ENCODE data around the gene UBA7.

The UBA7 gene

DNA sequence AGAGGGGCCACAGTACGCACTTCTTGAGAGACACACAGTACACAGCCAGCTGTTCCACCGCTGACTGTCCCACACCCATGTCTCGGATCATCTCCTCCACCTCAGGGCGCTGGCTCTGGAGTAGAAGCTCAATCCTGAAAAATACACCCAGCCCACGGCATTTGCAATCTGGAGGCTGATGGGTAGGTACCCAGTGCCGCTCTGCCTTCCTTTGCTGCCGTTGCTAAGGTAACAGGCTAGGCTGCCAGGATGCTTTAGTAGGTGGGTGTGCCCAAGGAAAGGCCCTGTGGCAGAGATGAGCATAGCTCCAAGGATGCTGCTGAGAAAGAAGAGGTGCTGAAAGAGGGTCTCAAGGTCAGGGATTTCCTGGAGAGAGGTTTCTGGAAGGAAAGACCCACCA lies 28.1 kb upstream of the UBA7 start:
- no peak overlapping the region for H3K9ac ChIP-seq (ENCODE audit: low read length)

DNA sequence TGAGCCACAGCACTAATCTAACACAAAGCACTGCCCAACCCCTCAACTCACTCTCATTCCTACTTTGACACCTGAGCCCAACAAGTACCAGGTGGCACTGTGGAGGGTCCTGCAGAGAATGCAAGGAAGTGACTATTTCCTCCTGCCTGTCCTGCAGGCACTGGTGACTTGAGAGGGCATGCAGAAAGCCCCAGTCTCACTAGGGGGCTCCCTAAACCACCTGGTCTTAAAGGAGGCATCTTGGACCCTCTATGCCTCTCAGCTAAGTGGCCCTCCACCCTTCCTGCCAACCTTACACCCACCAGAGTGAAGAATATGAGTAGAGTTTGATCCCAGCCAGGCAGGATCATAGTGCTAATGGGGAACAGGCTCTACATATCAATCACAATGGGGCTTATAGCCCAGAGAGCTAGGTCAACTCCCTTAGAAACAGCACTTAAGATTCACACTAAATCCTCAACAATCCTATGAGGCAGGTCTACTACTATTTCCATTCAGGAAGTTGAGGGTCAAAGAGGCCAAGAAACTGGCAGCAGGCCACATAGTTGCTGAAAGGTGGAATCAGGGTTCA lies 27.5 kb upstream of the UBA7 start:
- Histone ChIP-seq H3K27me3 (ENCODE audit: low read depth, low read length) (no peaks in the 10 kb centered on the region), H4K20me1 (ENCODE audit: insufficient read depth, low read length) (no peaks in the 10 kb centered on the region), H3K9ac (ENCODE audit: low read length) (no peak overlapping the region), H3K4me1 (ENCODE audit: low read length) (no peaks in the 10 kb centered on the region), H3K4me2 (ENCODE audit: low read length) (no peak overlapping the region), H3K36me3 (replicated peaks; ENCODE audit: low read depth, low read length) (peaks cover 55% of the 10 kb centered on the region), H3K9me3 (ENCODE audit: insufficient read depth, low read length) (no peaks in the 10 kb centered on the region), H3K79me2 (ENCODE audit: low read length) (no peaks in the 10 kb centered on the region), H3K4me3 (ENCODE audit: low read length) (no peak overlapping the region), H3K27ac (ENCODE audit: low read length) (no peak overlapping the region), H2AFZ (ENCODE audit: low read depth, low read length) (no peak overlapping the region)
- TF ChIP-seq EZH2phosphoT487 (IDR thresholded peaks at IDR 0.05; ENCODE audit: low read depth), result no peak
- TF ChIP-seq, protein P1, sequence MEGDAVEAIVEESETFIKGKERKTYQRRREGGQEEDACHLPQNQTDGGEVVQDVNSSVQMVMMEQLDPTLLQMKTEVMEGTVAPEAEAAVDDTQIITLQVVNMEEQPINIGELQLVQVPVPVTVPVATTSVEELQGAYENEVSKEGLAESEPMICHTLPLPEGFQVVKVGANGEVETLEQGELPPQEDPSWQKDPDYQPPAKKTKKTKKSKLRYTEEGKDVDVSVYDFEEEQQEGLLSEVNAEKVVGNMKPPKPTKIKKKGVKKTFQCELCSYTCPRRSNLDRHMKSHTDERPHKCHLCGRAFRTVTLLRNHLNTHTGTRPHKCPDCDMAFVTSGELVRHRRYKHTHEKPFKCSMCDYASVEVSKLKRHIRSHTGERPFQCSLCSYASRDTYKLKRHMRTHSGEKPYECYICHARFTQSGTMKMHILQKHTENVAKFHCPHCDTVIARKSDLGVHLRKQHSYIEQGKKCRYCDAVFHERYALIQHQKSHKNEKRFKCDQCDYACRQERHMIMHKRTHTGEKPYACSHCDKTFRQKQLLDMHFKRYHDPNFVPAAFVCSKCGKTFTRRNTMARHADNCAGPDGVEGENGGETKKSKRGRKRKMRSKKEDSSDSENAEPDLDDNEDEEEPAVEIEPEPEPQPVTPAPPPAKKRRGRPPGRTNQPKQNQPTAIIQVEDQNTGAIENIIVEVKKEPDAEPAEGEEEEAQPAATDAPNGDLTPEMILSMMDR (IDR thresholded peaks at IDR 0.05; ENCODE audit: low read depth, low read length), result peak; percentile 65

More for the DNA sequence above, 28.1 kb upstream of the UBA7 start:
- Histone ChIP-seq H3K27ac (ENCODE audit: low read length) (no peak overlapping the region), H3K9me3 (ENCODE audit: insufficient read depth, low read length) (no peaks in the 10 kb centered on the region), H3K4me3 (ENCODE audit: low read length) (no peak overlapping the region), H3K27me3 (ENCODE audit: low read depth, low read length) (no peaks in the 10 kb centered on the region), H3K36me3 (replicated peaks; ENCODE audit: low read depth, low read length) (peaks cover 53% of the 10 kb centered on the region), H3K4me2 (ENCODE audit: low read length) (no peak overlapping the region), H3K79me2 (ENCODE audit: low read length) (no peaks in the 10 kb centered on the region), H4K20me1 (ENCODE audit: insufficient read depth, low read length) (no peaks in the 10 kb centered on the region), H2AFZ (ENCODE audit: low read depth, low read length) (no peak overlapping the region), H3K4me1 (ENCODE audit: low read length) (no peaks in the 10 kb centered on the region)
- no peak for TF ChIP-seq EZH2phosphoT487 (IDR thresholded peaks at IDR 0.05; ENCODE audit: low read depth)
- TF ChIP-seq, protein P1 (IDR thresholded peaks at IDR 0.05; ENCODE audit: low read depth, low read length), result no peak

DNA sequence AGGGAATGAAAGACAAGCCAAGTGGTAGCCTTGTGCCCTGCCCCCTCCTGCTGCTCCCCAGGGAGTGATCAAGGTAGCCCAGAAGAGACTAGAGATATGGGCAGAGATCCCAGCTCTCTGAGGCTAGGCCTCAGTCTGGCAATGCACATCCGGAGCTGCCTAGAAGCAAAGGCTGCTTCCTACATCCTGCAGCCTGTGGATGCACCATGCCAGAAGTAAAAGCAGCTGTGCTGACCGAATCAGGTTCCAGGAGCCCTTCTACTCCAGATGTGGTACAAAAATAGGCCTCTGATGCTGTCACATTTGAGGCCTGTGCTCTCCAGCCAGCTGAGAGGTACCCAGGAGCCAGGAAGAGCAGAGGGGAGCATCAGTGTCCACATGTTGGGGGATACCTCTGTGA lies 26.6 kb upstream of the UBA7 start:
- no peak overlapping the region for H3K4me3 ChIP-seq (ENCODE audit: low read length)
- no peak overlapping the region for H3K27ac ChIP-seq (ENCODE audit: low read length)
- H3K27me3 ChIP-seq (ENCODE audit: low read depth, low read length), result no peaks in the 10 kb centered on the region
- H3K9ac ChIP-seq (ENCODE audit: low read length), result no peak overlapping the region
- H4K20me1 ChIP-seq (ENCODE audit: insufficient read depth, low read length), result no peaks in the 10 kb centered on the region
- H3K9me3 ChIP-seq (ENCODE audit: insufficient read depth, low read length), result no peaks in the 10 kb centered on the region
- H3K79me2 ChIP-seq (ENCODE audit: low read length), result no peaks in the 10 kb centered on the region
- TF ChIP-seq, protein P1 (IDR thresholded peaks at IDR 0.05; ENCODE audit: low read depth, low read length), result no peak
- TF ChIP-seq EZH2phosphoT487 (IDR thresholded peaks at IDR 0.05; ENCODE audit: low read depth), result no peak
- H3K36me3 ChIP-seq (replicated peaks; ENCODE audit: low read depth, low read length), result peaks cover 49% of the 10 kb centered on the region
- H2AFZ ChIP-seq (ENCODE audit: low read depth, low read length), result no peak overlapping the region
- H3K4me1 ChIP-seq (ENCODE audit: low read length), result no peaks in the 10 kb centered on the region
- H3K4me2 ChIP-seq (ENCODE audit: low read length), result no peak overlapping the region

DNA sequence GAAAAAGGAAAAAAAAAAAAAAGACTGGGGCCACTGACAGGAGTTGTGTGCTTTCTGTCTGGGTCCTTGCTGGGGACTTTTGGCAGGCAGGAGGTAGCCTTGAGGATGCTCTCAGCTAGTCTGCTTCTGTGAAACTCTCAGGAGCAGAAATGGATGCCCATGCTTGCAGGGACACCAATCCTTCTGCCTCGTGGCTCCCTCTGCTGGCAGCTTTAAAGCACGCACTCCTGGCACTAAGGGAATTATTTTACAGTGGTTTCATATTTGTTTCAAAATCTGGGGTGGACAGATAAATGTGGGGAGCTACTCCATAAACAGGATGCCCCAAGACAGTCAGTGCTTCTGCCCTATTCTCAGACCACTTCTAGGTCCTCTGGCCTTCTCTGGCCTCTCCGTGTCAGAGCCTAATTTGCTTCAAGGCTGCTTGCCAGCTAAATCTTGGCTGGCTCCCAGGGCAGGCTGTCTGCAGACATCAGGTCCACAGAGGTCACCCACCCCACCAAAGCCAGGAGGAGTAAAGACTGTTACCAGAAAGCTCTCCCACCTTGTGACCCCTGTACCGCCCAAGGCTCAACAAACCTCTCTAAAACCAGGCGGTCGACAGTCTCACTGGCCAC lies 25.5 kb upstream of the UBA7 start:
- Histone ChIP-seq H3K4me3 (ENCODE audit: low read length) (no peak overlapping the region), H2AFZ (ENCODE audit: low read depth, low read length) (no peak overlapping the region), H3K4me1 (ENCODE audit: low read length) (no peaks in the 10 kb centered on the region), H3K27ac (ENCODE audit: low read length) (no peak overlapping the region), H3K27me3 (ENCODE audit: low read depth, low read length) (no peaks in the 10 kb centered on the region), H3K79me2 (ENCODE audit: low read length) (no peaks in the 10 kb centered on the region), H3K36me3 (replicated peaks; ENCODE audit: low read depth, low read length) (peaks cover 42% of the 10 kb centered on the region), H3K9ac (ENCODE audit: low read length) (no peak overlapping the region), H3K4me2 (ENCODE audit: low read length) (no peak overlapping the region), H4K20me1 (ENCODE audit: insufficient read depth, low read length) (no peaks in the 10 kb centered on the region), H3K9me3 (ENCODE audit: insufficient read depth, low read length) (no peaks in the 10 kb centered on the region)
- no peak for TF ChIP-seq EZH2phosphoT487 (IDR thresholded peaks at IDR 0.05; ENCODE audit: low read depth)
- TF ChIP-seq, protein P1 (IDR thresholded peaks at IDR 0.05; ENCODE audit: low read depth, low read length), result peak; percentile 96
